ENCODE data around the gene IDH3G.

DNA sequence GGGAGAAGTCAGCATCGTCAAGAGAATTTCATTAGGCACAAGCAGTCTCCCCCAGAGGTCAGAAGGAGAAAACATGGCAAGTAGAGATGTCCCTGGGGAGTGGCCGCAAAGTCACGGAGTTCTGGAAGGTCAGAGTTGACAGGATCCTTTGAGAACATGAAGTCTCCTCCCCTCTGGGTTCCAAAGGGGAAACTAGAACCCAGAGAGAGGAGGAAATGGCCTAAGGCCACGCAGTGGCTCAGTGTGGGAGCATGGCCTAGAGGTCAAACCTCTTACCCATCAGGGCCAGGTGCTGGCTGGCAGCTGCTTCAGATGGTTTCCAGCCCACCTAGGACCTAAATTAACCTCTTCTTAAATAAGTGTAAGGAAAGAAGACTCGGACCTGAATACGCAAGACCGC lies 884 bp downstream of the IDH3G start:
- TF ChIP-seq EZH2 (IDR thresholded peaks at IDR 0.05; ENCODE audit: low read length, missing control alignments): no peak
- TF ChIP-seq, protein P1, sequence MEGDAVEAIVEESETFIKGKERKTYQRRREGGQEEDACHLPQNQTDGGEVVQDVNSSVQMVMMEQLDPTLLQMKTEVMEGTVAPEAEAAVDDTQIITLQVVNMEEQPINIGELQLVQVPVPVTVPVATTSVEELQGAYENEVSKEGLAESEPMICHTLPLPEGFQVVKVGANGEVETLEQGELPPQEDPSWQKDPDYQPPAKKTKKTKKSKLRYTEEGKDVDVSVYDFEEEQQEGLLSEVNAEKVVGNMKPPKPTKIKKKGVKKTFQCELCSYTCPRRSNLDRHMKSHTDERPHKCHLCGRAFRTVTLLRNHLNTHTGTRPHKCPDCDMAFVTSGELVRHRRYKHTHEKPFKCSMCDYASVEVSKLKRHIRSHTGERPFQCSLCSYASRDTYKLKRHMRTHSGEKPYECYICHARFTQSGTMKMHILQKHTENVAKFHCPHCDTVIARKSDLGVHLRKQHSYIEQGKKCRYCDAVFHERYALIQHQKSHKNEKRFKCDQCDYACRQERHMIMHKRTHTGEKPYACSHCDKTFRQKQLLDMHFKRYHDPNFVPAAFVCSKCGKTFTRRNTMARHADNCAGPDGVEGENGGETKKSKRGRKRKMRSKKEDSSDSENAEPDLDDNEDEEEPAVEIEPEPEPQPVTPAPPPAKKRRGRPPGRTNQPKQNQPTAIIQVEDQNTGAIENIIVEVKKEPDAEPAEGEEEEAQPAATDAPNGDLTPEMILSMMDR (conservative IDR thresholded peaks at IDR 0.05 in 1 of 2, IDR thresholded peaks at IDR 0.05 in 1 of 2; ENCODE audit: low read depth in 1 of 2, low read length in 2 of 2): no peak

Data from fibroblast of lung (primary cell).